ENCODE measurements around the gene PTF1A. TPM values are rescaled to one million over a fixed set of nuclear protein-coding genes. Genes with fewer than 3 reads are reported as not detected.

The PTF1A gene
- not detected in 2 replicates for total RNA-seq (ENCODE audit: low replicate concordance)

GRCh38 chr10:23191764-23192711 lies at the start of gene PTF1A:
Gene PTF1A (plus strand): TSS chr10:23192312. CDS start chr10:23192531, 219 bp downstream.
- H3K27me3 Mint-ChIP-seq (ENCODE audit: insufficient read depth, low read depth), result peaks cover 80% of the 10 kb centered on the region
- Histone ChIP-seq H3K36me3 (no peaks in the 10 kb centered on the region), H3K79me2 (ENCODE audit: low read depth) (no peaks in the 10 kb centered on the region), H3K4me3 (peak within 1 kb of the TSS; percentile 19), H3K27ac (no peak within 1 kb of the TSS), H3K27me3 (peaks cover 100% of the 10 kb centered on the region), H3F3A (ENCODE audit: low read depth) (peaks cover 23% of the 10 kb centered on the region), H3K9ac (no peak within 1 kb of the TSS), H2AFZ (replicated peaks) (no peak within 1 kb of the TSS), H3K4me1 (peaks cover 25% of the 10 kb centered on the region), H4K20me1 (ENCODE audit: low read depth) (peaks cover 86% of the 10 kb centered on the region), H3K9me3 (ENCODE audit: low read depth) (no peaks in the 10 kb centered on the region), H3K4me2 (peak within 1 kb of the TSS; percentile 67)
- no peaks in the 10 kb centered on the region for H3K9me3 Mint-ChIP-seq
- TF ChIP-seq CTCF (IDR thresholded peaks at IDR 0.05) (no peak), EZH2 (IDR thresholded peaks at IDR 0.05) (peak; percentile 99), EZH2phosphoT487 (IDR thresholded peaks at IDR 0.05) (peak; percentile 96)
- H3K36me3 Mint-ChIP-seq, result no peaks in the 10 kb centered on the region
- DNase-seq (ENCODE audit: low spot score), result peak; percentile 51
- no peak within 1 kb of the TSS for H3K27ac Mint-ChIP-seq
- H3K4me1 Mint-ChIP-seq, result peaks cover 22% of the 10 kb centered on the region
- peak within 1 kb of the TSS; percentile 79 for H3K4me3 Mint-ChIP-seq

- Mint-ChIP-seq H3K4me3 (no peak overlapping the region), H3K4me1 (no peaks in the 10 kb centered on the region), H3K9me3 (no peaks in the 10 kb centered on the region), H3K27ac (no peak overlapping the region), H3K36me3 (no peaks in the 10 kb centered on the region), H3K27me3 (ENCODE audit: insufficient read depth, low read depth) (no peaks in the 10 kb centered on the region)
- Histone ChIP-seq H3K27me3 (no peaks in the 10 kb centered on the region), H3K36me3 (no peaks in the 10 kb centered on the region), H3K4me2 (no peak overlapping the region), H2AFZ (replicated peaks) (peak overlapping the region; percentile 1), H3K9me3 (ENCODE audit: low read depth) (no peaks in the 10 kb centered on the region), H3F3A (ENCODE audit: low read depth) (no peaks in the 10 kb centered on the region), H3K4me1 (no peaks in the 10 kb centered on the region), H3K4me3 (no peak overlapping the region), H3K27ac (no peak overlapping the region), H4K20me1 (ENCODE audit: low read depth) (no peaks in the 10 kb centered on the region), H3K9ac (no peak overlapping the region), H3K79me2 (ENCODE audit: low read depth) (no peaks in the 10 kb centered on the region)
- no peak for TF ChIP-seq EZH2 (IDR thresholded peaks at IDR 0.05)
- no peak for TF ChIP-seq EZH2phosphoT487 (IDR thresholded peaks at IDR 0.05)
- no peak for TF ChIP-seq CTCF (IDR thresholded peaks at IDR 0.05)
- DNase-seq (ENCODE audit: low spot score), result no peak
Observed at GRCh38 chr10:23146258-23146657, 45.9 kb upstream of the PTF1A start.

- H3K27me3 ChIP-seq, result no peaks in the 10 kb centered on the region
- no peaks in the 10 kb centered on the region for H3K36me3 ChIP-seq
- Mint-ChIP-seq H3K27ac (no peak overlapping the region), H3K9me3 (no peaks in the 10 kb centered on the region), H3K27me3 (ENCODE audit: insufficient read depth, low read depth) (no peaks in the 10 kb centered on the region), H3K4me1 (no peaks in the 10 kb centered on the region), H3K36me3 (no peaks in the 10 kb centered on the region), H3K4me3 (no peak overlapping the region)
- no peaks in the 10 kb centered on the region for H3K9me3 ChIP-seq (ENCODE audit: low read depth)
- no peak overlapping the region for H2AFZ ChIP-seq (replicated peaks)
- H3K9ac ChIP-seq, result no peak overlapping the region
- TF ChIP-seq EZH2phosphoT487 (IDR thresholded peaks at IDR 0.05) (no peak), CTCF (IDR thresholded peaks at IDR 0.05) (no peak), EZH2 (IDR thresholded peaks at IDR 0.05) (no peak)
- no peaks in the 10 kb centered on the region for H3K4me1 ChIP-seq
- no peaks in the 10 kb centered on the region for H3F3A ChIP-seq (ENCODE audit: low read depth)
- DNase-seq (ENCODE audit: low spot score), result no peak
- no peak overlapping the region for H3K4me3 ChIP-seq
- H3K4me2 ChIP-seq, result no peak overlapping the region
- no peaks in the 10 kb centered on the region for H4K20me1 ChIP-seq (ENCODE audit: low read depth)
- H3K27ac ChIP-seq, result no peak overlapping the region
- H3K79me2 ChIP-seq (ENCODE audit: low read depth), result no peaks in the 10 kb centered on the region
Observed at GRCh38 chr10:23147035-23147434, 45.1 kb upstream of the PTF1A start.
